WTC11 (cell line): ENCODE measurements around the gene ANGPTL4. TPM values are rescaled to one million over a fixed set of nuclear protein-coding genes. Genes with fewer than 3 reads are reported as not detected.

Experiments used
- AFF4 ChIP-seq: sonication (generic); formaldehyde crosslinking; IDR thresholded peaks from 2 replicates; pipeline ENCODE4 v1.8.1; 2023; ENCODE audit warnings: mild to moderate bottlenecking, missing genetic modification reagents, borderline replicate concordance
- CREB1 ChIP-seq: sonication (generic); formaldehyde crosslinking; IDR thresholded peaks from 2 replicates; pipeline ENCODE4 v1.8.0; 2023; ENCODE audit warnings: mild to moderate bottlenecking, missing genetic modification reagents
- CTCF ChIP-seq: fragments of 200-600 bp; IDR thresholded peaks from 2 replicates; pipeline ENCODE4 v1.8.0; 2022; ENCODE audit warnings: antibody characterized with exemption
- ELF4 ChIP-seq: sonication (generic); formaldehyde crosslinking; IDR thresholded peaks from 2 replicates; pipeline ENCODE4 v1.8.1; 2022; ENCODE audit warnings: low read depth, mild to moderate bottlenecking, moderate library complexity, missing genetic modification reagents
- FOXK1 ChIP-seq: sonication (generic); formaldehyde crosslinking; IDR thresholded peaks from 2 replicates; pipeline ENCODE4 v1.8.0; 2022; ENCODE audit warnings: mild to moderate bottlenecking, moderate library complexity, missing genetic modification reagents
- GRHL2 ChIP-seq: fragments of 250-450 bp; sonication (Bioruptor Pico); IDR thresholded peaks from 2 replicates; pipeline ENCODE4 v1.8.0; 2022; ENCODE audit warnings: mild to moderate bottlenecking, moderate library complexity; ENCODE audit not compliant: insufficient replicate concordance, severe bottlenecking
- IRF2 ChIP-seq: sonication (generic); formaldehyde crosslinking; IDR thresholded peaks from 2 replicates; pipeline ENCODE4 v1.8.0; 2022; ENCODE audit warnings: low read depth, missing genetic modification reagents, borderline replicate concordance
- JAZF1 ChIP-seq: fragments of 250-450 bp; sonication (Bioruptor Pico); IDR thresholded peaks from 2 replicates; pipeline ENCODE4 v1.9.0; 2021; ENCODE audit warnings: moderate library complexity, mild to moderate bottlenecking, inconsistent platforms
- JUN ChIP-seq: sonication (generic); formaldehyde crosslinking; IDR thresholded peaks from 2 replicates; pipeline ENCODE4 v1.8.0; 2023; ENCODE audit warnings: mild to moderate bottlenecking, missing genetic modification reagents
- MAX ChIP-seq: sonication (generic); formaldehyde crosslinking; IDR thresholded peaks from 2 replicates; pipeline ENCODE4 v1.8.0; 2022; ENCODE audit warnings: mild to moderate bottlenecking, missing genetic modification reagents
- MLX ChIP-seq: sonication (generic); formaldehyde crosslinking; IDR thresholded peaks from 2 replicates; pipeline ENCODE4 v1.8.1; 2023; ENCODE audit warnings: mild to moderate bottlenecking, missing genetic modification reagents, moderate library complexity
- MXD4 ChIP-seq: fragments of 250-450 bp; sonication (Bioruptor Pico); IDR thresholded peaks from 2 replicates; pipeline ENCODE4 v1.8.0; 2021; ENCODE audit warnings: mild to moderate bottlenecking, moderate library complexity, borderline replicate concordance
- NR2C2 ChIP-seq: sonication (generic); formaldehyde crosslinking; IDR thresholded peaks from 2 replicates; pipeline ENCODE4 v1.8.0; 2022; ENCODE audit warnings: mild to moderate bottlenecking, missing genetic modification reagents
- NR3C1 ChIP-seq: sonication (generic); formaldehyde crosslinking; conservative IDR thresholded peaks from 2 replicates; pipeline ENCODE4 v1.8.1; 2023; ENCODE audit warnings: low read depth, mild to moderate bottlenecking, missing genetic modification reagents
- OVOL2 ChIP-seq: fragments of 250-450 bp; sonication (Bioruptor Pico); IDR thresholded peaks from 2 replicates; pipeline ENCODE4 v1.9.0; 2021; ENCODE audit warnings: mild to moderate bottlenecking, borderline replicate concordance
- TCF7 ChIP-seq: sonication (generic); formaldehyde crosslinking; IDR thresholded peaks from 2 replicates; pipeline ENCODE4 v1.8.0; 2022; ENCODE audit warnings: mild to moderate bottlenecking, low read depth, missing genetic modification reagents, moderate library complexity
- ZNF121 ChIP-seq: sonication (generic); formaldehyde crosslinking; IDR thresholded peaks from 2 replicates; pipeline ENCODE4 v1.8.0; 2023; ENCODE audit warnings: missing genetic modification reagents
- ZNF263 ChIP-seq: sonication (generic); formaldehyde crosslinking; IDR thresholded peaks from 2 replicates; pipeline ENCODE4 v1.8.1; 2022; ENCODE audit warnings: low read depth, mild to moderate bottlenecking, moderate library complexity, missing genetic modification reagents
- ZNF512 ChIP-seq: sonication (generic); formaldehyde crosslinking; IDR thresholded peaks from 2 replicates; pipeline ENCODE4 v1.8.1; 2022; ENCODE audit warnings: missing genetic modification reagents, borderline replicate concordance
- total RNA-seq: library from RNA; stranded (reverse); gene quantifications from 3 replicates; pipeline ENCODE4 v1.2.3, GENCODE V29; 2021

ANGPTL4 gene
- total RNA-seq, 1 experiment from 2014 or later: 1.0 TPM

GRCh38 chr19:8367327-8368001, 3.5 kb downstream of the ANGPTL4 start (continued):
- TF ChIP-seq MAX: peak; percentile 63
- no peak for TF ChIP-seq ELF4 (CRISPR knock-in tag)
- TF ChIP-seq AFF4: no peak
- TF ChIP-seq ZNF263 (CRISPR knock-in tag): peak; percentile 38; the same call in 1 of the 2 replicates
- no peak for TF ChIP-seq CREB1
- TF ChIP-seq GRHL2 (CRISPR knock-in tag): no peak
- TF ChIP-seq NR2C2 (CRISPR knock-in tag): 0 out of 2 replicates have a peak, but pooled peaks have one; percentile 12
- TF ChIP-seq IRF2 (CRISPR knock-in tag): no peak
- no peak for TF ChIP-seq JUN
- no peak for TF ChIP-seq FOXK1 (CRISPR knock-in tag)
- no peak for TF ChIP-seq JAZF1 (CRISPR knock-in tag)
- no peak for TF ChIP-seq MLX (CRISPR knock-in tag)
- TF ChIP-seq CTCF: no peak
- no peak for TF ChIP-seq OVOL2 (CRISPR knock-in tag)
- TF ChIP-seq NR3C1 (CRISPR knock-in tag): no peak
- no peak for TF ChIP-seq ZNF512 (CRISPR knock-in tag)
- TF ChIP-seq MXD4 (CRISPR knock-in tag): no peak
- no peak for TF ChIP-seq TCF7 (CRISPR knock-in tag)
- peak; percentile 82 for TF ChIP-seq ZNF121 (CRISPR knock-in tag)
- TF ChIP-seq, all 79 proteins: peak for 5
